Stimulated activated CD8-positive, alpha-beta memory T cell treated with anti-CD3 and anti-CD28 coated beads, Interleukin-7, amount 100 ng/mL, for 1 hour (primary cell): ENCODE measurements around the gene CCDC86.

Experiments used
- DNase-seq, 2 donors: peaks; one replicate each; pipeline ENCODE4 v3.0.0-alpha.2; 2020; ENCODE audit warnings: low read depth in 2 of 2

CCDC86 gene

GRCh38 chr11:60831143-60831500 lies 10.8 kb upstream of the CCDC86 start:
- peak; percentile 45 to 73 for DNase-seq

- no peak for DNase-seq
Measured at GRCh38 chr11:60831501-60832079, 10.3 kb upstream of the CCDC86 start.

- no peak for DNase-seq
Measured at GRCh38 chr11:60834742-60835533, 7.0 kb upstream of the CCDC86 start.

GRCh38 chr11:60835534-60835846 lies 6.4 kb upstream of the CCDC86 start:
- no peak for DNase-seq

GRCh38 chr11:60836866-60837515 lies 4.9 kb upstream of the CCDC86 start:
- no peak for DNase-seq

GRCh38 chr11:60838132-60838531 lies 3.8 kb upstream of the CCDC86 start:
- no peak for DNase-seq

- DNase-seq: no peak
Measured at GRCh38 chr11:60840470-60841430, 1.2 kb upstream of the CCDC86 start.

- no peak for DNase-seq
Measured at GRCh38 chr11:60842668-60843600, 1.0 kb downstream of the CCDC86 start.

GRCh38 chr11:60844045-60844869 lies 2.3 kb downstream of the CCDC86 start:
- DNase-seq: no peak

- DNase-seq: no peak
Measured at GRCh38 chr11:60844870-60845221, 2.9 kb downstream of the CCDC86 start.

- DNase-seq: no peak
Measured at GRCh38 chr11:60845338-60845737, 3.4 kb downstream of the CCDC86 start.

GRCh38 chr11:60847281-60847680 lies 5.4 kb downstream of the CCDC86 start:
- DNase-seq: no peak

GRCh38 chr11:60847896-60848295 lies 6.0 kb downstream of the CCDC86 start:
- DNase-seq: no peak

GRCh38 chr11:60848714-60849151 lies 6.8 kb downstream of the CCDC86 start:
- no peak for DNase-seq

- DNase-seq: no peak
Measured at GRCh38 chr11:60849641-60850520, 8.0 kb downstream of the CCDC86 start.

GRCh38 chr11:60851327-60852104 lies 9.6 kb downstream of the CCDC86 start:
- DNase-seq: no peak

- no peak for DNase-seq
Measured at GRCh38 chr11:60852117-60852981, 10.4 kb downstream of the CCDC86 start.
